ENCODE results near the gene KRTAP20-3.

The KRTAP20-3 gene

GRCh38 chr21:30642564-30642963 is at the start of gene KRTAP20-3:
Gene KRTAP20-3 (plus strand): TSS chr21:30642864.
- DNase-seq (ENCODE audit: low read depth) = no peak

GRCh38 chr21:30598802-30599201 is 43.9 kb upstream of the KRTAP20-3 start, which contains the start of gene KRTAP6-2:
Gene KRTAP6-2 (minus strand): TSS chr21:30598902. CDS start chr21:30598874, 28 bp downstream.
- no peak for DNase-seq (ENCODE audit: low read depth)

GRCh38 chr21:30600787-30601186 is 41.9 kb upstream of the KRTAP20-3 start, which contains the start of gene KRTAP22-1:
Gene KRTAP22-1 (plus strand): TSS chr21:30601087.
- no peak for DNase-seq (ENCODE audit: low read depth)

- no peak for DNase-seq (ENCODE audit: low read depth)
Measured at GRCh38 chr21:30605968-30606367, 36.7 kb upstream of the KRTAP20-3 start.

GRCh38 chr21:30612132-30612531 is 30.5 kb upstream of the KRTAP20-3 start:
- DNase-seq (ENCODE audit: low read depth) = no peak

- no peak for DNase-seq (ENCODE audit: low read depth)
Measured at GRCh38 chr21:30613836-30614235, 28.8 kb upstream of the KRTAP20-3 start, which contains the start of gene KRTAP6-1. Gene KRTAP6-1 (minus strand): TSS chr21:30613930. CDS start chr21:30613904, 26 bp downstream.

- DNase-seq (ENCODE audit: low read depth) = no peak
Measured at GRCh38 chr21:30615199-30615598, 27.5 kb upstream of the KRTAP20-3 start.

GRCh38 chr21:30616125-30616524 is 26.5 kb upstream of the KRTAP20-3 start, which contains the start of gene KRTAP20-1:
Gene KRTAP20-1 (plus strand): TSS chr21:30616425. CDS start chr21:30616455, 30 bp downstream.
- DNase-seq (ENCODE audit: low read depth) = no peak

- DNase-seq (ENCODE audit: low read depth) = no peak
Measured at GRCh38 chr21:30620080-30620479, 22.6 kb upstream of the KRTAP20-3 start.

- DNase-seq (ENCODE audit: low read depth) = no peak
Measured at GRCh38 chr21:30620522-30620921, 22.1 kb upstream of the KRTAP20-3 start, which contains the start of gene KRTAP20-4. Gene KRTAP20-4 (plus strand): TSS chr21:30620627.

- DNase-seq (ENCODE audit: low read depth) = no peak
Measured at GRCh38 chr21:30623362-30623761, 19.3 kb upstream of the KRTAP20-3 start.

- DNase-seq (ENCODE audit: low read depth) = no peak
Measured at GRCh38 chr21:30625449-30626165, 17.1 kb upstream of the KRTAP20-3 start.

GRCh38 chr21:30628109-30628508 is 14.6 kb upstream of the KRTAP20-3 start:
- no peak for DNase-seq (ENCODE audit: low read depth)

- no peak for DNase-seq (ENCODE audit: low read depth)
Measured at GRCh38 chr21:30629200-30629599, 13.5 kb upstream of the KRTAP20-3 start.

- no peak for DNase-seq (ENCODE audit: low read depth)
Measured at GRCh38 chr21:30634906-30635305, 7.8 kb upstream of the KRTAP20-3 start, which contains the start of gene KRTAP20-2. Gene KRTAP20-2 (plus strand): TSS chr21:30635206. CDS start chr21:30635264, 58 bp downstream.

GRCh38 chr21:30638686-30639085 is 4.0 kb upstream of the KRTAP20-3 start:
- no peak for DNase-seq (ENCODE audit: low read depth)

GRCh38 chr21:30646904-30647414 is 4.3 kb downstream of the KRTAP20-3 start:
- DNase-seq (ENCODE audit: low read depth) = no peak

- DNase-seq (ENCODE audit: low read depth) = no peak
Measured at GRCh38 chr21:30652891-30653290, 10.2 kb downstream of the KRTAP20-3 start.

GRCh38 chr21:30668776-30669175 is 26.1 kb downstream of the KRTAP20-3 start:
- no peak for DNase-seq (ENCODE audit: low read depth)

- DNase-seq (ENCODE audit: low read depth) = no peak
Measured at GRCh38 chr21:30672985-30673650, 30.5 kb downstream of the KRTAP20-3 start.

- no peak for DNase-seq (ENCODE audit: low read depth)
Measured at GRCh38 chr21:30674312-30674711, 31.6 kb downstream of the KRTAP20-3 start.

- DNase-seq (ENCODE audit: low read depth) = no peak
Measured at GRCh38 chr21:30676737-30677136, 34.1 kb downstream of the KRTAP20-3 start.

GRCh38 chr21:30680586-30680985 is 37.9 kb downstream of the KRTAP20-3 start:
- DNase-seq (ENCODE audit: low read depth) = no peak

Data from activated T-cell treated with anti-CD3 and anti-CD28 coated beads for 48 hours (primary cell).